GM12878 (cell line): Measurements from ENCODE around the gene PRRX2. TPM values are rescaled to one million over a fixed set of nuclear protein-coding genes. Genes with fewer than 3 reads are reported as not detected.

Experiments used
- ATAC-seq: fragments of 200-7000 bp; cut with Tn5 transposase; 3 replicates; pipeline ENCODE4 v1.9.1; 2020; ENCODE audit warnings: mild to moderate bottlenecking, moderate library complexity
- BruUV-seq: library from RNA; stranded (reverse); fragments of 400-500 nt; replicated peaks from 2 replicates; lab custom pipeline; 2021; lab: Mats Ljungman, UMichigan
- CTCF ChIA-PET: fragments of 300-600 bp; sonication (Branson Sonifier 250); formaldehyde crosslinking; extraction: SDS; loops from one replicate; lab custom pipeline; 2021; ENCODE audit warnings: inconsistent platforms; lab: Yijun Ruan, JAX
- POLR2A ChIA-PET: fragments of 350-600 bp; formaldehyde crosslinking; extraction: SDS; loops from one replicate; lab custom pipeline; 2021; ENCODE audit warnings: inconsistent platforms; lab: Charles Lee
- RAD21 ChIA-PET: fragments of 300-600 bp; sonication (Branson Sonifier 250); formaldehyde crosslinking; loops from one replicate; lab custom pipeline; 2023; ENCODE audit warnings: antibody characterized with exemption; ENCODE audit not compliant: unreplicated experiment; lab: Charles Lee
- SMC1A ChIA-PET: fragments of 300-600 bp; sonication (Branson Sonifier 250); formaldehyde crosslinking; loops from one replicate; lab custom pipeline; 2023; ENCODE audit not compliant: unreplicated experiment, uncharacterized antibody; lab: Charles Lee
- DNase-seq: peaks from one replicate; pipeline ENCODE4 v3.0.0-alpha.2; 2011; ENCODE audit warnings: low read depth, low spot score
- FAIRE-seq: peaks from 3 replicates; lab custom pipeline; 2011; peaks lifted over from hg19 to GRCh38; lab: Jason Lieb, UNC
- H2AFZ ChIP-seq: 2 replicates; pipeline ENCODE4 v1.6.0; 2011; ENCODE audit warnings: low read depth, low read length, control low read depth; ENCODE audit not compliant: control insufficient read depth
- H3K27ac ChIP-seq: 2 replicates; pipeline ENCODE4 v1.5.1; 2011; ENCODE audit warnings: control low read depth; ENCODE audit not compliant: control insufficient read depth, insufficient read depth
- H3K27me3 ChIP-seq, 2 experiments: replicated peaks in 1 of 2; 2 replicates each; pipeline versions ENCODE4 v1.6.0 to v1.6.1; 2011; ENCODE audit warnings: low read length in 1 of 2; ENCODE audit not compliant: control insufficient read depth in 2 of 2, insufficient read depth in 2 of 2
- H3K36me3 ChIP-seq, 2 experiments: 2 replicates each; pipeline ENCODE4 v1.5.1; 2011; ENCODE audit warnings: low read length in 1 of 2; ENCODE audit not compliant: control insufficient read depth in 2 of 2, insufficient read depth in 2 of 2
- H3K4me1 ChIP-seq: 2 replicates; pipeline ENCODE4 v1.6.1; 2011; ENCODE audit warnings: mild to moderate bottlenecking, low read length, moderate library complexity, mixed read lengths; ENCODE audit not compliant: control insufficient read depth, insufficient read depth
- H3K4me2 ChIP-seq: 2 replicates; pipeline ENCODE4 v1.6.0; 2011; ENCODE audit warnings: control low read depth; ENCODE audit not compliant: control insufficient read depth, insufficient read depth
- H3K4me3 ChIP-seq: fragments of 200-600 bp; sonication (generic); 2 replicates; pipeline ENCODE4 v1.5.1; 2016
- H3K79me2 ChIP-seq: 2 replicates; pipeline ENCODE4 v1.6.0; 2011; ENCODE audit warnings: low read length; ENCODE audit not compliant: control insufficient read depth, insufficient read depth
- H3K9ac ChIP-seq: 2 replicates; pipeline ENCODE4 v1.8.0; 2011; ENCODE audit warnings: low read length, control low read depth, mixed read lengths; ENCODE audit not compliant: control insufficient read depth, insufficient read depth
- H3K9me3 ChIP-seq: replicated peaks from 3 replicates; pipeline ENCODE4 v1.5.1; 2011; ENCODE audit warnings: mild to moderate bottlenecking, low read length; ENCODE audit not compliant: control insufficient read depth, insufficient read depth
- H4K20me1 ChIP-seq: 2 replicates; pipeline ENCODE4 v1.6.0; 2011; ENCODE audit not compliant: control insufficient read depth, insufficient read depth
- CHD1 ChIP-seq: IDR thresholded peaks from 2 replicates; pipeline ENCODE4 v1.6.1; 2012; ENCODE audit warnings: low read depth, low read length, improper control_type of control experiment
- CHD4 ChIP-seq: fragments of 200-600 bp; sonication (generic); IDR thresholded peaks from 2 replicates; pipeline ENCODE4 v1.6.1; 2016; ENCODE audit warnings: mild to moderate bottlenecking
- HCFC1 ChIP-seq: fragments of 150-350 bp; IDR thresholded peaks from 2 replicates; pipeline ENCODE4 v1.6.1; 2014; ENCODE audit warnings: low read length
- IKZF1 ChIP-seq: fragments of 450-650 bp; conservative IDR thresholded peaks from 2 replicates; pipeline ENCODE4 v1.6.1; 2017; ENCODE audit warnings: antibody characterized with exemption, mild to moderate bottlenecking
- PBX3 ChIP-seq: IDR thresholded peaks from 2 replicates; pipeline ENCODE4 v1.6.1; 2011; ENCODE audit warnings: mild to moderate bottlenecking, low read depth, low read length, moderate library complexity; ENCODE audit not compliant: insufficient replicate concordance
- RAD51 ChIP-seq: fragments of 450-650 bp; IDR thresholded peaks from 2 replicates; pipeline ENCODE4 v1.6.1; 2016; ENCODE audit warnings: moderate library complexity, mild to moderate bottlenecking, inconsistent platforms
- ZNF622 ChIP-seq: fragments of 450-650 bp; IDR thresholded peaks from 2 replicates; pipeline ENCODE4 v1.6.1; 2017; ENCODE audit warnings: mild to moderate bottlenecking, inconsistent platforms
- ZSCAN29 ChIP-seq: fragments of 450-650 bp; IDR thresholded peaks from 2 replicates; pipeline ENCODE4 v1.6.1; 2017; ENCODE audit warnings: mild to moderate bottlenecking, moderate library complexity
- WGBS: methylation state at CpG from one replicate; pipeline ENCODE4 v1.1.6; 2016; ENCODE audit warnings: low lambda C conversion rate; ENCODE audit not compliant: insufficient replicate concordance, insufficient coverage; ENCODE audit errors: missing lambda C conversion rate; 5-methylcytosine and 5-hydroxymethylcytosine counted together
- in situ Hi-C: fragments of 300-500 bp; cut with MboI; formaldehyde crosslinking; loops from 9 replicates; pipeline ENCODE4 v1.14.3; 2018; ENCODE audit warnings: mixed read lengths
- intact Hi-C: fragments of 100-400 bp; cut with micrococcal nuclease; formaldehyde crosslinking; loops from one replicate; pipeline ENCODE4 v1.14.2; 2022; ENCODE audit not compliant: unreplicated experiment
- polyA plus RNA-seq, 11 experiments: library from polyadenylated mRNA; depleted of rRNA in 4 of 11; unstranded in 6 of 11; stranded (reverse) in 5 of 11; fragments of >200 nt; fragmentation: Nextera tagmentation in 4 of 11; fragmentation: Illumina TruSeq in 1 of 11; extraction: Ambion mirVana in 4 of 11; extraction: Trizol in 1 of 11; gene quantifications; 1 replicate in 1 of 11; 2 replicates in 10 of 11; pipeline versions ENCODE4 v1.2.1 to v1.2.3, GENCODE V29; 2011 to 2016; ENCODE audit warnings: inconsistent platforms in 2 of 11, missing spikeins in 2 of 11, low read depth in 1 of 11
- total RNA-seq, 4 experiments: library from RNA; depleted of rRNA in 3 of 4; stranded (reverse); fragments of >200 nt in 3 of 4; fragmentation: Illumina TruSeq in 1 of 4; extraction: Trizol in 1 of 4; gene quantifications; 2 replicates each; pipeline versions ENCODE4 v1.2.1 to v1.2.3, GENCODE V29; 2013 to 2021
- TF ChIP-seq, protein P1 (sequence below): IDR thresholded peaks from 2 replicates; pipeline ENCODE4 v1.6.1; 2012; ENCODE audit warnings: low read length, inconsistent platforms
- TF ChIP-seq, protein P2 (sequence below): IDR thresholded peaks from 2 replicates; pipeline ENCODE4 v1.6.1; 2012; ENCODE audit warnings: low read depth, low read length, improper control_type of control experiment

The PRRX2 gene
- total and polyA plus RNA-seq, 10 of the 15 experiments (the other 5 are each of a cell fraction or from before 2014, with no cell fraction given), result not detected

- Histone ChIP-seq H2AFZ (no peak overlapping the region), H3K79me2 (no peaks in the 10 kb centered on the region), H3K9me3 (no peaks in the 10 kb centered on the region), H3K27ac (no peak overlapping the region), H3K4me2 (no peak overlapping the region), H3K27me3 (peaks cover 0 to 2% of the 10 kb centered on the region in 2 experiments; a peak in 2 of 4 replicates), H4K20me1 (no peaks in the 10 kb centered on the region), H3K9ac (no peak overlapping the region), H3K36me3 (no peaks in the 10 kb centered on the region), H3K4me3 (no peak overlapping the region), H3K4me1 (no peaks in the 10 kb centered on the region)
- WGBS, result 12% methylated on average over 9 of the region's 9 CpGs
- ChIA-PET CTCF (no interaction called here), RAD21 (no interaction called here), SMC1A (no interaction called here), POLR2A (no interaction called here)
- ATAC-seq (no peak), DNase-seq (no peak), FAIRE-seq (no peak)
- TF ChIP-seq CHD1 (no peak), RAD51 (no peak), PBX3 (no peak), IKZF1 (no peak), CHD4 (no peak), ZNF622 (no peak), HCFC1 (no peak), ZSCAN29 (no peak)
- TF ChIP-seq, protein P1, sequence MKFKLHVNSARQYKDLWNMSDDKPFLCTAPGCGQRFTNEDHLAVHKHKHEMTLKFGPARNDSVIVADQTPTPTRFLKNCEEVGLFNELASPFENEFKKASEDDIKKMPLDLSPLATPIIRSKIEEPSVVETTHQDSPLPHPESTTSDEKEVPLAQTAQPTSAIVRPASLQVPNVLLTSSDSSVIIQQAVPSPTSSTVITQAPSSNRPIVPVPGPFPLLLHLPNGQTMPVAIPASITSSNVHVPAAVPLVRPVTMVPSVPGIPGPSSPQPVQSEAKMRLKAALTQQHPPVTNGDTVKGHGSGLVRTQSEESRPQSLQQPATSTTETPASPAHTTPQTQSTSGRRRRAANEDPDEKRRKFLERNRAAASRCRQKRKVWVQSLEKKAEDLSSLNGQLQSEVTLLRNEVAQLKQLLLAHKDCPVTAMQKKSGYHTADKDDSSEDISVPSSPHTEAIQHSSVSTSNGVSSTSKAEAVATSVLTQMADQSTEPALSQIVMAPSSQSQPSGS, result no peak
- TF ChIP-seq, protein P2, sequence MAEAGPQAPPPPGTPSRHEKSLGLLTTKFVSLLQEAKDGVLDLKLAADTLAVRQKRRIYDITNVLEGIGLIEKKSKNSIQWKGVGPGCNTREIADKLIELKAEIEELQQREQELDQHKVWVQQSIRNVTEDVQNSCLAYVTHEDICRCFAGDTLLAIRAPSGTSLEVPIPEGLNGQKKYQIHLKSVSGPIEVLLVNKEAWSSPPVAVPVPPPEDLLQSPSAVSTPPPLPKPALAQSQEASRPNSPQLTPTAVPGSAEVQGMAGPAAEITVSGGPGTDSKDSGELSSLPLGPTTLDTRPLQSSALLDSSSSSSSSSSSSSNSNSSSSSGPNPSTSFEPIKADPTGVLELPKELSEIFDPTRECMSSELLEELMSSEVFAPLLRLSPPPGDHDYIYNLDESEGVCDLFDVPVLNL, result no peak
- BruUV-seq, result no TSS peak
- intact Hi-C loops (no loop called here), in situ Hi-C loops (no loop called here)
Measured at GRCh38 chr9:129671065-129671464, 5.6 kb downstream of the PRRX2 start.
